RCC 7860 (cell line): ENCODE measurements around the gene ST6GAL1.

Experiments
- DNase-seq: peaks from one replicate; pipeline ENCODE4 v3.0.0-alpha.2; 2015; ENCODE audit warnings: low spot score
- FAIRE-seq: peaks from 2 replicates; lab custom pipeline; 2012; peaks lifted over from hg19 to GRCh38; lab: Jason Lieb, UNC

Gene ST6GAL1

GRCh38 chr3:186915806-186916796, 14.2 kb upstream of the ST6GAL1 start:
- no peak for FAIRE-seq

GRCh38 chr3:186917512-186918312, 12.6 kb upstream of the ST6GAL1 start:
- no peak for DNase-seq
- FAIRE-seq, result no peak

More at GRCh38 chr3:186915806-186916796, 14.2 kb upstream of the ST6GAL1 start:
- no peak for DNase-seq

- FAIRE-seq (no peak), DNase-seq (no peak)
Observed at GRCh38 chr3:186920301-186920700, 10.0 kb upstream of the ST6GAL1 start.

- FAIRE-seq, result no peak
- DNase-seq, result no peak
Observed at GRCh38 chr3:186920796-186921195, 9.5 kb upstream of the ST6GAL1 start.

GRCh38 chr3:186921578-186921977, 8.7 kb upstream of the ST6GAL1 start:
- no peak for FAIRE-seq

GRCh38 chr3:186922224-186922623, 8.1 kb upstream of the ST6GAL1 start:
- FAIRE-seq (no peak), DNase-seq (no peak)

More at GRCh38 chr3:186921578-186921977, 8.7 kb upstream of the ST6GAL1 start:
- no peak for DNase-seq

GRCh38 chr3:186922790-186923189, 7.5 kb upstream of the ST6GAL1 start:
- FAIRE-seq, result no peak
- DNase-seq, result no peak

- DNase-seq (no peak), FAIRE-seq (no peak)
Observed at GRCh38 chr3:186923241-186923640, 7.1 kb upstream of the ST6GAL1 start.

- no peak for FAIRE-seq
- DNase-seq, result no peak
Observed at GRCh38 chr3:186925826-186926225, 4.5 kb upstream of the ST6GAL1 start.

GRCh38 chr3:186929186-186929585, 1.1 kb upstream of the ST6GAL1 start:
- DNase-seq (no peak), FAIRE-seq (no peak)

- FAIRE-seq, result no peak
- DNase-seq, result no peak
Observed at GRCh38 chr3:186929685-186930084, 641 bp upstream of the ST6GAL1 start.

GRCh38 chr3:186930641-186931531, 560 bp downstream of the ST6GAL1 start:
- FAIRE-seq, result no peak
- DNase-seq, result no peak

- DNase-seq (no peak), FAIRE-seq (no peak)
Observed at GRCh38 chr3:186931532-186932280, 1.4 kb downstream of the ST6GAL1 start.

- no peak for DNase-seq
- FAIRE-seq, result no peak
Observed at GRCh38 chr3:186932281-186933181, 2.2 kb downstream of the ST6GAL1 start.

- FAIRE-seq (no peak), DNase-seq (no peak)
Observed at GRCh38 chr3:186933816-186934215, 3.5 kb downstream of the ST6GAL1 start.

GRCh38 chr3:186935133-186935532, 4.8 kb downstream of the ST6GAL1 start:
- FAIRE-seq (no peak), DNase-seq (no peak)

GRCh38 chr3:186937017-186937875, 6.9 kb downstream of the ST6GAL1 start:
- FAIRE-seq, result no peak

GRCh38 chr3:186938716-186939115, 8.4 kb downstream of the ST6GAL1 start:
- FAIRE-seq, result no peak

More at GRCh38 chr3:186937017-186937875, 6.9 kb downstream of the ST6GAL1 start:
- DNase-seq, result no peak

More at GRCh38 chr3:186938716-186939115, 8.4 kb downstream of the ST6GAL1 start:
- peak; percentile 9 for DNase-seq
